K562 (cell line): ENCODE measurements around the gene CDK5R1. TPM values are rescaled to one million over a fixed set of nuclear protein-coding genes. Genes with fewer than 3 reads are reported as not detected.

Experiments used
- EGR1 ChIP-seq: fragments of 450-650 bp; conservative IDR thresholded peaks from 2 replicates; pipeline ENCODE4 v1.6.1; 2017; ENCODE audit warnings: mild to moderate bottlenecking
- FOXP1 ChIP-seq: sonication (generic); formaldehyde crosslinking; IDR thresholded peaks from 2 replicates; pipeline ENCODE4 v1.8.0; 2022; ENCODE audit warnings: mild to moderate bottlenecking, missing genetic modification reagents
- ILF3 ChIP-seq: fragments of 450-650 bp; IDR thresholded peaks from 2 replicates; pipeline ENCODE4 v1.6.1; 2018; ENCODE audit warnings: antibody characterized with exemption, mild to moderate bottlenecking, moderate library complexity, borderline replicate concordance
- L3MBTL2 ChIP-seq: fragments of 450-650 bp; IDR thresholded peaks from 2 replicates; pipeline ENCODE4 v1.6.1; 2016; ENCODE audit warnings: mild to moderate bottlenecking, moderate library complexity
- RBFOX2 ChIP-seq: fragments of 200-400 bp; formaldehyde crosslinking; IDR thresholded peaks from 2 replicates; pipeline ENCODE4 v1.6.1; 2017; ENCODE audit warnings: low read depth, mild to moderate bottlenecking, low read length, moderate library complexity
- TOE1 ChIP-seq, 2 experiments: fragments of 450-650 bp in 1 of 2; sonication (generic) in 1 of 2; formaldehyde crosslinking in 1 of 2; IDR thresholded peaks; 2 replicates each; pipeline versions ENCODE4 v1.7.1 to v1.8.0; 2016 to 2022; ENCODE audit warnings: borderline replicate concordance in 2 of 2, mild to moderate bottlenecking in 2 of 2, antibody characterized with exemption in 1 of 2, inconsistent platforms in 1 of 2, low read depth in 1 of 2, missing genetic modification reagents in 1 of 2, moderate library complexity in 1 of 2
- U2AF1 ChIP-seq: fragments of 200-400 bp; formaldehyde crosslinking; optimal IDR thresholded peaks from 2 replicates; pipeline ENCODE3; 2017; ENCODE audit warnings: mild to moderate bottlenecking, low read depth, low read length, moderate library complexity
- ZBTB1 ChIP-seq: sonication (generic); formaldehyde crosslinking; IDR thresholded peaks from 2 replicates; pipeline ENCODE4 v1.8.1; 2023; ENCODE audit warnings: missing genetic modification reagents, low read depth, mild to moderate bottlenecking, borderline replicate concordance
- ZBTB17 ChIP-seq: fragments of 450-650 bp; formaldehyde crosslinking; IDR thresholded peaks from 2 replicates; pipeline ENCODE4 v1.4.0; 2020; ENCODE audit warnings: mild to moderate bottlenecking
- ZEB2 ChIP-seq: fragments of 450-650 bp; IDR thresholded peaks from 2 replicates; pipeline ENCODE4 v1.6.1; 2016
- ZNF318 ChIP-seq, 2 experiments: fragments of 450-650 bp; IDR thresholded peaks; 2 replicates each; pipeline ENCODE4 v1.6.1; 2016; ENCODE audit warnings: mild to moderate bottlenecking in 2 of 2, borderline replicate concordance in 1 of 2, low read depth in 1 of 2, moderate library complexity in 1 of 2
- ZNF584 ChIP-seq: fragments of 200-800 bp; sonication (Bioruptor generic); IDR thresholded peaks from 2 replicates; pipeline ENCODE4 v1.6.1; 2016; ENCODE audit warnings: low read depth, mild to moderate bottlenecking, missing genetic modification characterization, missing compliant biosample characterization
- polyA plus RNA-seq, 8 experiments: library from polyadenylated mRNA; depleted of rRNA in 4 of 8; stranded (reverse) in 5 of 8; unstranded in 3 of 8; fragments of >200 nt; fragmentation: Nextera tagmentation in 2 of 8; fragmentation: Illumina TruSeq in 1 of 8; extraction: Ambion mirVana in 2 of 8; extraction: Trizol in 1 of 8; gene quantifications; 2 replicates each; pipeline versions ENCODE4 v1.2.1 to v1.2.3, GENCODE V29; 2011 to 2014; ENCODE audit warnings: inconsistent platforms in 1 of 8, missing spikeins in 1 of 8
- total RNA-seq, 7 experiments: library from RNA; depleted of rRNA in 6 of 7; stranded (reverse); fragments of >200 nt in 6 of 7; fragmentation: Illumina TruSeq in 2 of 7; extraction: Trizol in 2 of 7; gene quantifications; 2 replicates each; pipeline versions ENCODE4 v1.2.1 to v1.2.3, GENCODE V29; 2011 to 2021; ENCODE audit warnings: low replicate concordance in 1 of 7
- TF ChIP-seq, protein P1 (sequence below): sonication (generic); formaldehyde crosslinking; IDR thresholded peaks from 2 replicates; pipeline ENCODE4 v1.8.1; 2022; ENCODE audit warnings: missing genetic modification reagents
- TF ChIP-seq, protein P2 (sequence below): fragments of 250-450 bp; sonication (Bioruptor Pico); IDR thresholded peaks from 2 replicates; pipeline ENCODE4 v1.5.0; 2021

Gene CDK5R1
- total and polyA plus RNA-seq, 9 of the 15 experiments (the other 6 are each of a cell fraction or from before 2014, with no cell fraction given) = 0.10 to 4.8 (median 2.3) TPM

GRCh38 chr17:32444301-32445073 lies 42.3 kb upstream of the CDK5R1 start, which contains the start of gene PSMD11 (continued):
- TF ChIP-seq, protein P1, sequence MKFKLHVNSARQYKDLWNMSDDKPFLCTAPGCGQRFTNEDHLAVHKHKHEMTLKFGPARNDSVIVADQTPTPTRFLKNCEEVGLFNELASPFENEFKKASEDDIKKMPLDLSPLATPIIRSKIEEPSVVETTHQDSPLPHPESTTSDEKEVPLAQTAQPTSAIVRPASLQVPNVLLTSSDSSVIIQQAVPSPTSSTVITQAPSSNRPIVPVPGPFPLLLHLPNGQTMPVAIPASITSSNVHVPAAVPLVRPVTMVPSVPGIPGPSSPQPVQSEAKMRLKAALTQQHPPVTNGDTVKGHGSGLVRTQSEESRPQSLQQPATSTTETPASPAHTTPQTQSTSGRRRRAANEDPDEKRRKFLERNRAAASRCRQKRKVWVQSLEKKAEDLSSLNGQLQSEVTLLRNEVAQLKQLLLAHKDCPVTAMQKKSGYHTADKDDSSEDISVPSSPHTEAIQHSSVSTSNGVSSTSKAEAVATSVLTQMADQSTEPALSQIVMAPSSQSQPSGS (CRISPR knock-in tag) = no peak
- TF ChIP-seq U2AF1 = peak; percentile 85
- 0 out of 2 replicates have a peak, but pooled peaks have one; percentile 35 for TF ChIP-seq ZBTB17 (CRISPR knock-in tag)
- peak; percentile 61; the same call in 1 of the 2 replicates for TF ChIP-seq TOE1 (IDR thresholded peaks at IDR 0.05; ENCODE audit: borderline replicate concordance)
- TF ChIP-seq TOE1 (CRISPR knock-in tag; IDR thresholded peaks at IDR 0.05; ENCODE audit: borderline replicate concordance, low read depth) = no peak
- peak; percentile 29; the same call in 1 of the 2 replicates for TF ChIP-seq ZNF584 (CRISPR knock-in tag)
- TF ChIP-seq ILF3 = peak; percentile 8; the same call in 1 of the 2 replicates
- TF ChIP-seq ZBTB1 = no peak
- TF ChIP-seq ZEB2 = peak; percentile 85
- TF ChIP-seq, protein P2, sequence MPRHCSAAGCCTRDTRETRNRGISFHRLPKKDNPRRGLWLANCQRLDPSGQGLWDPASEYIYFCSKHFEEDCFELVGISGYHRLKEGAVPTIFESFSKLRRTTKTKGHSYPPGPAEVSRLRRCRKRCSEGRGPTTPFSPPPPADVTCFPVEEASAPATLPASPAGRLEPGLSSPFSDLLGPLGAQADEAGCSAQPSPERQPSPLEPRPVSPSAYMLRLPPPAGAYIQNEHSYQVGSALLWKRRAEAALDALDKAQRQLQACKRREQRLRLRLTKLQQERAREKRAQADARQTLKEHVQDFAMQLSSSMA (CRISPR knock-in tag) = no peak
- peak; percentile 41; the same call in 1 of the 2 replicates for TF ChIP-seq L3MBTL2
- TF ChIP-seq EGR1 = peak; percentile 46
- TF ChIP-seq FOXP1 (CRISPR knock-in tag) = no peak
- no peak for TF ChIP-seq ZNF318 (IDR thresholded peaks at IDR 0.05; ENCODE audit: borderline replicate concordance in 1 of 2, low read depth in 1 of 2)
- TF ChIP-seq RBFOX2 = peak; percentile 96
